ENCODE data around the gene IGSF6. TPM values are rescaled to one million over a fixed set of nuclear protein-coding genes. Genes with fewer than 3 reads are reported as not detected.
"Not testable (repeated sequence)": the region's sequence is repeated elsewhere in the genome, so short reads cannot be mapped to it uniquely, and the experiment has no call there.

The IGSF6 gene
- polyA plus RNA-seq, 10 donors: 1.9 to 4.6 (median 2.8) TPM

DNA sequence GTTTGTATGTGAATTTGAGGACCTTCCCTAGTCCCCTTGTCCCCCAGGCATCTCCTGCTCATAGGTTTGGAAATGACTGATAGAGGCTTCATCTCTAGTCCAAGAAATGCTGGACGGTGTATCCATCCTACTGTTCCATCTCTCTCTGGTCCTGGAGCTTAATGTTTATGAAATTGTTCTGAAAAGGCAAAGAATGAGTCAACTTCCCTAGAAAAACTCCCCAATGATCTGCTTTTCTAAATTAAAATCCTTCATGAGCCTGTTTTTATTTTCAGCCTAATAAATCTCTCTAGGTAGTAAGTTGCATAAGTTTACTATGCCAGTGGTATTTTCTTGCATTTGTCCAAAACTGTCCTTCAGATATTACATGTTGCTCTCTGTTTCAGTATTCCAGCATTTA lies 2.1 kb upstream of the IGSF6 start:
- no peak for DNase-seq

DNA sequence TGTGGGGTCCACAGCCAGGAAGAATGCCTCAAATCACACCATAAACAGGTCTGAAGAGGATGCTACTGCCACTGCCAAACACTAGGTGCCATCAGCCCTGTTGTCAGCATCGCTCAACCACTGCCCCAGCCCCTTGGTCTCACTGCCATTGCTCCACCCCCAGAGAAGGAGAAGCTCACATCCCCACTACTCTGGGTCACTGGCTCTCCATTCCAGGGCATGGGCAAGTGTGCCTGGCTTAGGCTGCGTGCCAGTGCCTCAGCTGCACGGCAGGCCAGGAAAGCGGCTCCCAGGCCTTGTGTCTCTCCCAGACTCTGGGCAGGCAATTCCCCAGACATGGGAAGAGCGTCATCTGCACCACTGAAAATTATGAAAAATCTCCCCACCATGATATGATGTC lies 1.2 kb upstream of the IGSF6 start:
- no peak for DNase-seq

DNA sequence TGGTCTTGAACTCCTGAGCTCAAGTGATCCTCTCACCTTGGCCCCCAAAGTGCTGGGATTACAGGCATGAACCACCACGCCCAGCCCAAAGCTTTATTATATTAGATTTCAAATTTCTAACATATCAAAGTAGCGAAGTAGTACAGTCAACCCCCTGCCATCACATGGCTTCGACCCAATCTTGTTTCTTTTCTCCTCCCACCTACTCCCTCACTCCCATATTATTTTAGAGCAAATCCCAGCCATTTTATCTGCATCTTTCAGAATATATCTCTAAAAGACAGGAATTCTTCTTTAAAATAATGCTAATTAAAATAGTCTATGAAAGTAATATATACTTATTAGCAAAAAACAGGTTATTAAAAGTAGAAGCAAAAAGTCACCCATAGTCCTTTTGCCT lies 893 bp downstream of the IGSF6 start:
- DNase-seq: no peak

DNA sequence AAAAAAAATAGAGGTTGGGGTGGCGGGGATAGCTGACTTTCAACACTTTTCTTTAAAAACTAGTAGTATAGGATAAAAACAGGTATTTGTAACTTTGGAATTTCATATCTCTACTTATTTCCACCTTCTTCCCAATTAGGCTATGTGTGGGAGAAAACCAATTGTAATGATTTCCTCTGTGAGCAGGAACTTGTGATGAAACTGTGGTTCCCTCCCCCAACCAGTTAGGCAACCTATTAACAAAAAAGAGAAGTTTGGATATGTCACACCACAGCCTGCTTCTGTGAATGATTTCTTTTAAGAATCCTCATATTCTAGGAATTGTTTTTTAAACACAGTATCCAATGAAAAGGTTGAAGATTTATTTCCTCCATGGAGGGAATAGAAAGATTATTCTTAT lies 1.9 kb downstream of the IGSF6 start:
- peak in 1 of 3 donors; percentile 31 for DNase-seq

DNA sequence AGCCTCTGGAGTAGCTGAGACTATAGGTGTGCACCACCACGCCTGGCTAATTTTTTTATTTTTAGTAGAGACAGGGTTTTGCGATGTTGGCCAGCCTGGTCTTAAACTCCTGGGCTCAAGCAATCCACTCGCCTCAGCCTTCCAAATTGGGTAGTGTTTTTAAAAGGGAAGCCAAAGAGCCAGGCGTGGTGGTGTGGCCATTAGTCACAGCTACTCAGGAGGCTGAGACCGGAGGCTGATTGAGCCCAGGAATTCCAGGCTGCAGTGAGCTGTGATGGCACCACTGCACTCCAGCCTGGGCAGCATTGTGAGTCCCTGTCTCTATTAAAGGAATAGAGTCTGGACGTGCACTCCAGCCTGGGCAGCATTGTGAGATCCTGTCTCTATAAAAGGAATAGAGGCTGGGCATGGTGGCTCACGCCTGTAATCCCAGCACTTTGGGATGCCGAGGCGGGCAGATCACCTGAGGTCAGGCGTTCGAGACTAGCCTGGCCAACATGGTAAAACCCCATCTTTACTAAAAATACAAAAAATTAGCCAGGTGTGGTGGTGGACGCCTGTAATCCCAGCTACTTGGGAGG lies 2.5 kb downstream of the IGSF6 start:
- not testable (repeated sequence) for DNase-seq

DNA sequence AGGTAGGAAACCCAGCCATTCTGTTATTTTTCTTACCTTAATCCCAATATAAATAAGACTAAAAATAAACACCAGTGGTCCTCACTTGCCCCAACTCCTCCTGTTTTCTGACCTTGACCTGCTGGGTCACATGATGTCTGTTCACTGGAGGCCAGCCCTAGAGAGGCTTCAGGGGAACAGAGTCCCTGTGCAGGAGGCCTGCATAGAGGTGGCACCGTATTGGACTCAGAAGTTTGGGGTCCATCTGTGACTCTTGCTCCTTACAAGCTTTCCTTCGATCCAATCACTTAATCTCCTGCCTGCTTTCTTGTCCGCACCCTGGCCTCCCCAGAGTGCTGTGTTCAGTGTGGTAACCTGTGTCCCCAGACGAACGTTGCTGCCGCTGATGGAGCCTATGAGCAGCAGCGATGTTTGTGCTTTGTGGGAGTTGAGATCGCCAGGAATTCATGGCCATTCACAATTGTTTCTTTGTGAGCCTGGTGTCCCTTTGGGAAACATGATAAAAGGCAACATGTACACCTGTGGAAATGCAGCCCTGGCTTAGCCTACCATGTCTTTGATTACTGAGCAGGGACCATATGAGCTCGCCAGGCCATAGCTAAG lies 4.7 kb downstream of the IGSF6 start:
- no peak for DNase-seq

DNA sequence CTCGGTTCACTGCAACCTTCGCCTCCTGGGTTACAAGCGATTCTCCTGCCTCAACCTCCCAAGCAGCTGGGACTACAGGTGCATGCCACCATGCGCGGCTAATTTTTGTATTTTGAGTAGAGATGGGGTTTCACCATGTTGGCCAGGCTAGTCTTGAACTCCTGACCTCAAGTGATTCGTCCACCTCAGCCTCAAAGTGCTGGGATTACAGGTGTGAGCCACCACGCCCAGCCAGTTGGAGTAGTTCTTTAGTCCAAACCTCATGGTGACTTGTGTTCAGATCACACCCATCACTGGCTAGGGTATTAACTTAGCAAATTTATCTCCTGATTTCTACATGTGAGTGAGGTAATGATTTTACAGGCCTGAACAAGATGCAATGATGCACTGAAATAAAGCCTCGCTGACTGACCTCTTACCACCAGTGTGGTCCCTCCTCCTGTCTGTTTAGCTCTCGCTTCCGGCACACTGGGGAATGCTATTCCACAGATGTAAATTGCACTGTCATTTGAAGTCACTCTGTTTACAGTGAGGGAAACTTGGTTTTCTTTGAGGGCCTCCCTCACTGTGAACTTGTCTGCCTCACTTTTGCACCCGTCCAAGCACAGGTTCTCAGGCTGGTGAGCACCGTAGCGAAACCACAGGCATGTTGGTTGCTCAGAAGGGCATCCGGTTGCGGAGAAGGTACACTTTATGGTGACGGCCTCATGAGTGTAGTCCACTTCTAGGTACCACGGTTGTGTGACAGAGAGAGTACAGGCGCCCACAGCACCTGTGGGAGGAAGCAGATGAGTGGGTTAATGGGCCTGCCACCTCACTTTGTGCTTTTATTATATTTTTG lies 5.5 kb downstream of the IGSF6 start:
- no peak for DNase-seq

DNA sequence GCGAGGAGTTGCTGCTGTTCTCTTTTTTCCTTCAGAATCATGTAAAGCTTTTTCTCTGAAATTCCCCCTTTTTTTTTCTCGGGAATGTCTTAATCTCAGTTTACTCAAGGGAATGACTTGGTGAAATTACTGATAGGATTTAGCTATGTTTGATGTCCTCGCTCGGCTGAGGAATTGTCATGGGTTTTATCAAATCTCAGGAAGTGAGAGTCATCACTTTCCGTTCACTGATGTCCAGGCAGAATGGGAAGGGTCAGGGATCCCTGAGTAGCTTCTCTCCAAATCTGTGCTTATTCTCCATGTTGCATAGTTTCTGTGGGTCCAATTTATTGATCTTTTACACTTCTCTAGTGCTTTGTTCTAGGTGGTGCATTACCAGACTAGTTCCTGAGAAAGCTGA lies 6.3 kb downstream of the IGSF6 start:
- DNase-seq: no peak

DNA sequence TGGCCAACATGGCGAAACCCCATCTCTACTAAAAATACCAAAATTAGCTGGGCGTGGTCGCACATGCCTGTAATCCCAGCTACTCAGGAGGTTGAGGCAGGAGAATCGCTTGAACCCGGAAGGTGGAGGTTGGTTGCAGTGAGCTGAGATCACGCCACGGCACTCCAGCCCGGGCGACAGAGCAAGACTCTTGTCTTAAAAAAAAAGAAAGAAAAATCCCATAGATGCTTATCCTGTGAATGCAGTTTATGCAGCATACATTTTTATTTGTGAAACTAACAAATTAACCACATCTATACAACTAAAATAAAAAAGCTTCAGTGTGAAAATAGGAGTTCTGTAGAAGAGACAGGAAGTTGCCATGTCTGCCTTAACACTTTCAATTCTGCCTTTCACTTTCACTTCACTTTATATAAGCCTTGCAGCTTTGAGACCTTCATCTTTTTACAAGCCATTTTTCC lies 7.1 kb downstream of the IGSF6 start:
- DNase-seq: peak in 1 of 3 donors; percentile 23

DNA sequence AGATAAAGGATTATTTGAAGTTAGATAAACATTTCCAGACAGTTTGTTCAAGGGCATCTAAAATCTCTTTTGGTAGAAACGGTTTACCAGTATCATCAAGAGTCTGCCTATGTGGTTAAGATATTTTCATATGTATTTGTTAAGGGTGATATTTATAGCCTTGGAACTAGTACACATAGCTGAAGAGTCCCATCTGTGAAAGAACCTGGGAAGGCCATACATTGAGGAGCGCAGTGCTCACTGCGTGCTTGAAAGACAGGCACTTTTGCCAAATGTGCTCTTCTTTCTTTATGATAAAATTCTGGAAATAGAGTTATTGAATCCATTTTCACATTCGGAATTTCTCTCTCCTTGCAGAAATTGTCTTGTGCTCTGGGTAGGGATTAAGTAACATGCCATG lies 7.7 kb downstream of the IGSF6 start:
- DNase-seq: no peak

DNA sequence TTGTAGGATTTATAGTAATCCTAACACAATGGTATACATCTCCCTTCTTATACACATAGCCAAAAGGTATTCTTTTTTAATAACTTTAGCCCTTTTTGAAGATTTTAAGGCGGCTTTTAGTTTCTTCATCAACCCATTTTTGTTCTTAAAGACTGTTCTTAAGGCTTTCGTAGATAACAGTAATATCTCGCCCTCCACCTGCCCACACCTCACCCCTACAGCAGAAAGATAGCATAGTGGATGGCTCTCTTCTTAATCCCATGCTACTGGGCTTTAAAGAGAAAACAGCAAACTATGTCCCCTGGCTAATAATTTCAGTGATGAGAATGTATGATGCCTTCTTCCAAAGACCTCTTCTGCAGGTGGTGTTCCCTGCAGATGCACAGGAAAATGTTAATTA lies 8.6 kb downstream of the IGSF6 start:
- no peak for DNase-seq

DNA sequence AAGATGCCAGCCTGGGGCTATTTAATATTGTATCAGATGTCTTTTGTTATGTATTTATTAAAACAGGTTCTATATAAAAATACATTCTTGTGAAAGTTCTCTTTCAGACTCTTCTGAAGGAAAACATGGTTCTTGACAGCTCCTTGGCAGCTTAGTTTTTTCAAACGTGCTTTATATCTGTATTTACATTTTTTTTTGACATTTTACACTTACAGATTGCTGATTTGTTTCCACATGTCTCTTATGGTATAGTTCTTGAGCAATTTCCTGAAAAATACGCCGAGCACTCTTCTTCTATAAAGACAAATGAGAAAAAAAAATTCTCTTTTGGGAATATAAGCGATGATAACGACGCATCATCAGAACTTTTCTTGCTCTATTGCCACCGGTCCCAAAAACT lies 9.5 kb downstream of the IGSF6 start:
- no peak for DNase-seq

DNA sequence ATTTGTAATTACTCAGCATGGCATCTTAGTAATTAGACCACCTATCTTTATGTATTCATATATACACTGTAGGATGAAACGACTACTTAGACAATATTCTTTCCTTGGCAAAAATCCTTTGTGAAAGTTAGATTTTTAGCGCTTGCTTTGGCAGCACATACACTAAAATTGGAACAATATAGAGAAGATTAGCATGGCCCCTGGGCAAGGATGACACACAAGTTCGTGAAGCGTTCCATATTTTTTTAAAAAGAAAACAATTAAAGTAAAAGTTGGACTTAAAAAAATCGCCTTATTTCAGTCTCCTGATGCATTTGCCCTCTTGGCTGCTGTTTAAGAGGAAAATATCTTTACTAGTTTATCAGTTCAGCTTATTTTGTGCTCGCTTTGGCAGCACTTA lies 10.5 kb downstream of the IGSF6 start:
- DNase-seq: no peak

DNA sequence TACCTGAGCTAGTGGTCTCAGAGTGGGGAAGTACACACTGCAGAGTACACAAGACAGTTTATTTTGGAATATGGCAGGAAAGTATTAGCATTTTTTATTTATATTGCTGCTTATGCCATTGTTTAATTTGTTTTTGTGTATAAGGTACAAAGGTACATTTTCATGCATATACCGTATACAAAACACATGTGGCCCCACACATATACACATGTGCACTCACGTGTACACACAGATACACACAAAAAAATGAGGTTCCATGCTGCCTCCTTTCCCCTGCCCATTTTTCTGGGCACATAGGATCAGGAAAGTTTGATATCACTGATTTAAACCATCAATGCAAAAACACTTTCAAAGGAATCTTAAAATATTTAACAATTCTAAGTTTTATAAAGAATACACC lies 12.9 kb downstream of the IGSF6 start:
- no peak for DNase-seq

DNA sequence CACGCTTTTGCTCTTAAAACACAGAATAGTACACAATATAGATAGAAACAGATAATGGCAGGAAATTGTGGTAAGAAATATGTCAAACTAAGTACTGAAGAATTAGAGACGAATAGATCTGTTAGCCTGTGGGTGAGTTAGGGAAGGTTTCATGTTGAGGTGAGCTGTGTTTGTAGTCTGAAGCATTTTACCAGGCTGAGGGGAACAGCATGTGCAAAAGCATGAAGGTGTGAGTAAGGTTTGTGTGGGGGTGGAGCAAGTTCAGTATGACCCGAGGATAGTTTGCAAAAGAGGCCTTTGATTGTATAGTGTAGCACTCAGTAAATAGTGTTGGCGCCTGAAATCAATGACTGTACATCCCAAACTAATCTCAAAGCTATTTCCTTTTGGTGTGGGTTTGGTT lies 13.8 kb downstream of the IGSF6 start:
- DNase-seq: no peak

DNA sequence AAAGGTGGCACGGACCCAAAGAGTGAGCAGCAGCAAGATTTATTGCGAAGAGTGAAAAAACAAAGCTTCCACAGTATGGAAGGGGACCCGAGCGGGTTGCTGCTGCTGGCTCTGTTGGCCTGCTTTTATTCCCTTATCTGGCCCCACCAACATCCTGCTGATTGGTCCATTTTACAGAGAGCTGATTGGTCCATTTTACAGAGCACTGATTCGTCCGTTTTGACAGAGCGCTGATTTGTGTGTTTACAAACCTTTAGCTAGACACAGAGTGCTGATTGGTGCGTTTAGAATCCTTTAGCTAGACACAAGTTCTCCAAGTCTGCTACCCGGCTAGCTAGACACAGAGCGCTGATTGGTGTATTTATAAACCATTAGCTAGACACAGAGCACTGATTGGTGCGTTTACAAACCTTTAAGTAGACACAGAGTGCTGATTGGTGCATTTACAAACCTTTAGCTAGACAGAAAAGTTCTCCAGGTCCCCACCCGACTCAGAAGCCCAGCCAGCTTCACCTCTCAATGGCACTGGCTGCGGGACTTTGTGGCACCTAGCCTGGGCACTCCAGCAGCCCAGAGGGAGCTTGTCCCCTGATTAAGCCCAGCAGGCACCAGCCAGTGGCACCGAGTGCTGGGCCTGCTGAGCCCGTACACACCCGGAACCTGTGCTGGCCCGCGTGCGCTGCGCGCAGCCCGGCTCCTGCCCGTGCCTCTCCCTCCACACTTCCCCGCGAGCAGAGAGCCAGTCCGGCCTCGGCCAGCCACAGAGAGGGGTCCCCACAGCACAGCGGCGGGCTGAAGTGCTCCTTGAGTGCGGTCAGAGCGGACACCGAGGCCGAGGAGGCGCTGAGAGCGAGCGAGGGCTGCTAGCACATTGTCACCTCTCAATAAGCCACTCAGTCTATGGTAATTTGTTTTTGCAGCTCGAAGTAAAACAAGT lies 15.1 kb downstream of the IGSF6 start:
- DNase-seq: no peak

DNA sequence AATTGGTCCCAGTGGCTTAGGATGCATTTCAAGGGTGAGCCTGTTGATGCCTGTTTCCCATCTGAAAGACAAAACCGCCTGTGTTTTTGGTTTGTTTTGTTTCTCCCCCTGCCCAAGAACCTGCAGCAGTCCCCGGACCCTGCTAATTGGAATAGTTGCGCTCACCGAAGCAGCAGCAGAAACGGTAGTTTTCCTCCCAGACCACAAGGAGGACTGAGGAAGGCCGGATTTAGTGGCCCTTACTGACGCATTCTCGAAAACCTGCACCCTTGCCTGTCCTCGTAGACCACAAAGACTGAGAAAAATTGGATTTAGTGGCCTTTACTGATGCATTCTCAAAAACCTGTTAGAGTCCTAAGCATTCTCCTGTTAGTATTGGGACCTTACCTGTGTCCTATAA lies 16.7 kb downstream of the IGSF6 start:
- not testable (repeated sequence) for DNase-seq

DNA sequence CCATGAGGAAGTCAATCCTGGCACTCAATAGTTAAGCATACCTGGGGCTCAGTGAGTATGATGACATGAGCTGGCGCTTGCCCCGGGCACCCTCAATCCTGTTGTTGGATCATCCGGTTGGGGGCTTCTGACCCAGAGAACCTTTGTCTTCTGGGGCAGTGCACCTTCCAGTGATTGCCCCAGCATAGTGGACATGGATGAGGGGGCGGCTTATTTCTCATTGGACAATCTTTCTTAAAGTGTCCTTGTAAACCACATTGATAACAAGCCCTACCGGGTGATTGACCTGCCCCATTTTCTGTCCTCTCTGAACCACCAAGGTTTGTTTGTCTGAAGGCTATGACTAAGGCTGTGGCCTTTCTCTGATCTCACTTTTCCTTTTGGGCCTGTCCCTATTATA lies 18.2 kb downstream of the IGSF6 start:
- no peak for DNase-seq

DNA sequence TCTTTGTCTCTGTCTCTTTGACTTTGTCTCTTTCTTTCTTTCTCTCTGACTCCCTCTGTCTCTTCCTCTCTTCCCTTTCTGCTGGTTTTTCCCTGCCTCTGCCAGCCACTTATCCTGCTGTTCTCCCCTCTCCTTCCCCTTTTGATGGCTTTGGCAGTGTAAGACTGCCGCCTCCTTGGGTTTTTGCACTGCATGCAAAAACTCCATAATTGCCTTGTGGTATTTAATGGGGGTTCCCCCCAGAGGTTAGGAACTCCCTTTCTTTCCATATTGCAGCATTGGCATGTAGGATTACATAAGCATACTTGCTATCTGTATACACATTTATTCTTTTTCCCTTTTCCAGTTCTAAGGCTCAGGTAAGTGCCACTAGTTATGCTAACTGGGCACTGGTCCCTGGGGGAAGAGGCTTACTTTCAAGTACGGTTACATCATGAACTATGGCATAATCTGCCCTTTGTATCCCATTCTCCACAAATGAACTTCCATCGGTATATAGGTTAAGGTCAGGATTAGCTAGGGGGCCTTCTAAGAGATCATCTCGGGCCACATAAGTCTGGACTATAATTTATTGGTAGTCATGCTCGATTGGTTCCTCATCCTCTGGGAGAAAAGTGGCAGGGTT lies 20.3 kb downstream of the IGSF6 start:
- DNase-seq: not testable (repeated sequence)

DNA sequence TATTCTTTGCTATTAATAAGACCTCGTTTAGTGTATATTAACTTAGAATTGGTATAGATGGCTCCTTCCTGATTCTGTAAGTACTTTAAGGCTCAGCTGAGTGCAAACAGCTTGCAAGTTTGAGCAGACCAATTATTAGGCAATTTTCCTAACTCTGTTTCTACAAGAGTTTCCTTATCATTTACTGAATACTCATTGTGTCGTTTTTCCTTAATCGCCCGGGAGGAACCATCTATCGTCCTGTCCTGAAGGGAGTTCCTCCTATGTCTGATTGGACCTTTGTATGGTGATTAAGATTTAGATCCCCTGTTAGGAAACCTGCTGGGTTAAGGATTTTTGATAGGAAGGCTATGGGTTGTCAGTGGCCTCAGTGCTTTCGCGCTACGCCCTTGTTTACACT lies 21.0 kb downstream of the IGSF6 start:
- not testable (repeated sequence) for DNase-seq

DNA sequence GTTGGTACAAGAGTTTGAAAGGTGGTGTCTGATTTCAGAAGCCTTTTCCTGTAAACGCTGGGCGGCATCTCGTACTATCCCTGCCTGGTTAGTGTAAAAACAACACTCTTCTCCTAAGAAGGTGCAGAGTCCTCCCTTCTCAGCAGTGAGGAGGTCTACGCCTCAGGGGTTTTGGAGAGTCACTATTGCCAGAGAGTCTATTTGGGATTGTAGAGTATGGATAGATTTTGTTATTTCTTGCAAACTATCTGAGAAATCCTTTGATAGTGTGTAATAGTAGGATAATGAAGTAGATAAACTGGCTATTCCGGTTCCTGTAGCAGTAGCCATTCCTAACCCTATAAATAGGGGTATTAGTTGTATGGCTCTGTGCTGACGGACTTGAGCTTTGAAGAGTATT lies 21.5 kb downstream of the IGSF6 start:
- DNase-seq: not testable (repeated sequence)

Measured in muscle of back (tissue), 11 donors.